ENCODE measurements around the gene CRTAC1.

GRCh38 chr10:97851341-97852001 lies 178.9 kb downstream of the CRTAC1 start:
- TF ChIP-seq CTCF (IDR thresholded peaks at IDR 0.05; ENCODE audit: insufficient read depth, low read depth, low read length): no peak
- no peak for TF ChIP-seq EZH2 (IDR thresholded peaks at IDR 0.05; ENCODE audit: insufficient read depth, low read length)

All from astrocyte (in vitro differentiated cells and primary cell).